HCT116 (cell line): ENCODE measurements around the gene LCE3C. TPM values are rescaled to one million over a fixed set of nuclear protein-coding genes. Genes with fewer than 3 reads are reported as not detected.

Experiments used
- ATAC-seq: fragments of 200-7000 bp; cut with Tn5 transposase; 2 replicates; pipeline ENCODE4 v1.9.1; 2020; ENCODE audit warnings: mild to moderate bottlenecking, moderate library complexity
- BruUV-seq: library from RNA; stranded (reverse); fragments of 400-500 nt; replicated peaks from 2 replicates; lab custom pipeline; 2021; lab: Mats Ljungman, UMichigan
- CTCF ChIA-PET: fragments of 300-600 bp; sonication (Branson Sonifier 250); formaldehyde crosslinking; loops from one replicate; lab custom pipeline; 2021; ENCODE audit warnings: antibody characterized with exemption; lab: Charles Lee
- POLR2A ChIA-PET: fragments of 300-600, 350-600 bp; sonication (Branson Sonifier 250); formaldehyde crosslinking; loops from one replicate; lab custom pipeline; 2021; ENCODE audit warnings: antibody characterized with exemption; lab: Charles Lee
- RAD21 ChIA-PET, 2 experiments: fragments of 300-600 bp; sonication (Branson Sonifier 250); formaldehyde crosslinking; loops; one replicate each; lab custom pipeline; 2023; ENCODE audit warnings: low total read pairs in 2 of 2; ENCODE audit not compliant: uncharacterized antibody in 2 of 2, unreplicated experiment in 2 of 2, low non-redundant PET in 1 of 2; lab: Charles Lee
- DNase-seq: peaks from one replicate; pipeline ENCODE4 v3.0.0-alpha.2; 2010; ENCODE audit warnings: low read depth, low spot score
- H2AFZ ChIP-seq: fragments of 200-600 bp; shearing (Covaris generic), sonication (generic); 2 replicates; pipeline ENCODE4 v1.6.1; 2017; ENCODE audit warnings: low read depth, mixed run types, mixed read lengths, antibody characterized with exemption, low read length; ENCODE audit not compliant: poor library complexity, severe bottlenecking
- H3K27ac ChIP-seq: 2 replicates; pipeline ENCODE4 v1.5.1; 2012; ENCODE audit warnings: low read depth, low read length
- H3K27me3 ChIP-seq: fragments of 200-600 bp; sonication (generic); 2 replicates; pipeline ENCODE4 v1.6.1; 2016; ENCODE audit warnings: mixed run types, low read length, mixed read lengths; ENCODE audit not compliant: insufficient read depth
- H3K36me3 ChIP-seq, 2 experiments: fragments of 200-500 bp in 1 of 2; fragments of 200-600 bp in 1 of 2; sonication (Bioruptor generic) in 1 of 2; sonication (generic) in 1 of 2; 2 replicates each; pipeline versions ENCODE4 v1.5.1 to v1.6.1; 2014 to 2016; ENCODE audit warnings: low read length in 2 of 2, inconsistent platforms in 1 of 2, mixed read lengths in 1 of 2, mixed run types in 1 of 2; ENCODE audit not compliant: insufficient read depth in 2 of 2, control insufficient read depth in 1 of 2
- H3K4me1 ChIP-seq, 2 experiments: fragments of 200-600 bp in 1 of 2; sonication (generic) in 1 of 2; 2 replicates each; pipeline versions ENCODE4 v1.5.1 to v1.6.1; 2012 to 2017; ENCODE audit warnings: low read length in 2 of 2, inconsistent platforms in 1 of 2, mild to moderate bottlenecking in 1 of 2, mixed read lengths in 1 of 2, mixed run types in 1 of 2, moderate library complexity in 1 of 2; ENCODE audit not compliant: insufficient read depth in 2 of 2, control insufficient read depth in 1 of 2
- H3K4me2 ChIP-seq: fragments of 200-600 bp; sonication (generic); 2 replicates; pipeline ENCODE4 v1.6.1; 2017; ENCODE audit warnings: mixed run types, low read length, mixed read lengths
- H3K4me3 ChIP-seq, 2 experiments: fragments of 200-600 bp in 1 of 2; sonication (generic) in 1 of 2; replicated peaks in 1 of 2; 2 replicates each; pipeline ENCODE4 v1.5.1; 2011 to 2016; ENCODE audit warnings: low read length in 2 of 2, control low read depth in 1 of 2, low read depth in 1 of 2, mild to moderate bottlenecking in 1 of 2, mixed read lengths in 1 of 2, mixed run types in 1 of 2
- H3K79me2 ChIP-seq: fragments of 200-600 bp; sonication (generic); 2 replicates; pipeline ENCODE4 v1.6.1; 2017; ENCODE audit warnings: mild to moderate bottlenecking, mixed run types, low read length, moderate library complexity, mixed read lengths; ENCODE audit not compliant: insufficient read depth
- H3K9ac ChIP-seq: fragments of 200-600 bp; sonication (generic); 2 replicates; pipeline ENCODE4 v1.6.1; 2016; ENCODE audit warnings: low read length, mixed read lengths
- H3K9me2 ChIP-seq: fragments of 200-600 bp; sonication (generic), shearing (Covaris generic); 2 replicates; pipeline ENCODE4 v1.6.1; 2017; ENCODE audit warnings: mixed run types, mild to moderate bottlenecking, moderate library complexity; ENCODE audit not compliant: insufficient read depth
- H3K9me3 ChIP-seq, 2 experiments: fragments of 200-500 bp in 1 of 2; fragments of 200-600 bp in 1 of 2; sonication (Bioruptor generic) in 1 of 2; sonication (generic) in 1 of 2; 2 replicates each; pipeline ENCODE4 v1.6.1; 2014 to 2017; ENCODE audit warnings: low read length in 2 of 2, mixed read lengths in 2 of 2, inconsistent platforms in 1 of 2, low read depth in 1 of 2, mild to moderate bottlenecking in 1 of 2, mixed run types in 1 of 2, moderate library complexity in 1 of 2; ENCODE audit not compliant: control insufficient read depth in 1 of 2, insufficient read depth in 1 of 2
- H4K20me1 ChIP-seq: fragments of 200-600 bp; sonication (generic), shearing (Covaris generic); 2 replicates; pipeline ENCODE4 v1.6.1; 2017; ENCODE audit warnings: mixed run types, mild to moderate bottlenecking, moderate library complexity; ENCODE audit not compliant: insufficient read depth
- ATF3 ChIP-seq: IDR thresholded peaks from 2 replicates; pipeline ENCODE4 v1.6.1; 2012
- CEBPB ChIP-seq: IDR thresholded peaks from 2 replicates; pipeline ENCODE4 v1.6.1; 2012; ENCODE audit warnings: low read depth
- CTCF ChIP-seq, 3 experiments: fragments of 200-600 bp in 1 of 3; sonication (generic) in 1 of 3; IDR thresholded peaks in 2 of 3; conservative IDR thresholded peaks in 1 of 3; 2 replicates each; pipeline ENCODE4 v1.5.1; 2012 to 2017; ENCODE audit warnings: low read depth in 2 of 3, low read length in 2 of 3, antibody characterized with exemption in 1 of 3, borderline replicate concordance in 1 of 3, control low read depth in 1 of 3, mild to moderate bottlenecking in 1 of 3, mixed read lengths in 1 of 3, mixed run types in 1 of 3, moderate library complexity in 1 of 3; ENCODE audit not compliant: insufficient read depth in 1 of 3
- EGR1 ChIP-seq: IDR thresholded peaks from 2 replicates; pipeline ENCODE4 v1.6.1; 2012; ENCODE audit warnings: low read depth
- ELF1 ChIP-seq: IDR thresholded peaks from 2 replicates; pipeline ENCODE4 v1.6.1; 2012; ENCODE audit warnings: low read depth, borderline replicate concordance
- EZH2 ChIP-seq: fragments of 200-600 bp; sonication (generic); IDR thresholded peaks from 2 replicates; pipeline ENCODE4 v1.6.1; 2017; ENCODE audit warnings: antibody characterized with exemption, mixed run types
- EZH2phosphoT487 ChIP-seq: fragments of 200-600 bp; IDR thresholded peaks from 2 replicates; pipeline ENCODE4 v1.6.1; 2018; ENCODE audit warnings: antibody characterized with exemption, borderline replicate concordance
- FOSL1 ChIP-seq: IDR thresholded peaks from 2 replicates; pipeline ENCODE4 v1.6.1; 2012; ENCODE audit warnings: low read depth
- JUND ChIP-seq: IDR thresholded peaks from 2 replicates; pipeline ENCODE4 v1.6.1; 2012
- MAX ChIP-seq: IDR thresholded peaks from 2 replicates; pipeline ENCODE4 v1.6.1; 2012
- POLR2A ChIP-seq: IDR thresholded peaks from 2 replicates; pipeline ENCODE4 v1.7.0; 2011; ENCODE audit warnings: borderline replicate concordance; ENCODE audit not compliant: insufficient read depth, insufficient read length; ENCODE audit errors: extremely low read depth
- POLR2AphosphoS5 ChIP-seq: IDR thresholded peaks from 2 replicates; pipeline ENCODE4 v1.6.1; 2011; ENCODE audit warnings: mild to moderate bottlenecking, low read depth, low read length, moderate library complexity
- RAD21 ChIP-seq: IDR thresholded peaks from 2 replicates; pipeline ENCODE4 v1.6.1; 2012; ENCODE audit warnings: low read depth, mild to moderate bottlenecking
- REST ChIP-seq: IDR thresholded peaks from 2 replicates; pipeline ENCODE4 v1.6.1; 2012; ENCODE audit warnings: low read depth
- SRF ChIP-seq: IDR thresholded peaks from 2 replicates; pipeline ENCODE4 v1.6.1; 2012; ENCODE audit warnings: low read depth
- YY1 ChIP-seq: IDR thresholded peaks from 2 replicates; pipeline ENCODE4 v1.6.1; 2011; ENCODE audit warnings: low read length, low read depth, moderate library complexity, mild to moderate bottlenecking; ENCODE audit not compliant: insufficient replicate concordance; ENCODE audit errors: extremely low read depth
- ZBTB33 ChIP-seq: IDR thresholded peaks from 2 replicates; pipeline ENCODE4 v1.6.1; 2011; ENCODE audit warnings: mild to moderate bottlenecking, low read length, moderate library complexity; ENCODE audit not compliant: insufficient replicate concordance; ENCODE audit errors: extremely low read depth
- ZNF274 ChIP-seq: fragments of 200-500 bp; sonication (Bioruptor generic); IDR thresholded peaks from 2 replicates; pipeline ENCODE4 v1.6.1; 2014; ENCODE audit warnings: mild to moderate bottlenecking, low read depth, low read length, inconsistent platforms
- intact Hi-C: fragments of 100-400 bp; cut with micrococcal nuclease; formaldehyde crosslinking; loops from 2 replicates; pipeline ENCODE4 v1.10.0; 2022
- total RNA-seq: library from RNA; stranded (reverse); gene quantifications from one replicate; pipeline ENCODE4 v1.2.1, GENCODE V29; 2021; ENCODE audit not compliant: unreplicated experiment

LCE3C gene
- total RNA-seq, 1 experiment from 2014 or later, result not detected

- no peaks in the 10 kb centered on the region for H3K4me1 ChIP-seq
- intact Hi-C loops, result no loop called here
- no peak for TF ChIP-seq EGR1
- no peak for TF ChIP-seq FOSL1
- no peak for TF ChIP-seq JUND
- no peak for TF ChIP-seq ZNF274
- TF ChIP-seq EZH2, result no peak
- no peak for TF ChIP-seq RAD21
- TF ChIP-seq REST, result no peak
- no peak for TF ChIP-seq ELF1
- no peak for TF ChIP-seq ATF3
- TF ChIP-seq POLR2AphosphoS5, result no peak
- no peak for TF ChIP-seq SRF
- no peak for TF ChIP-seq CTCF (IDR thresholded peaks at IDR 0.05 in 2 of 3, conservative IDR thresholded peaks at IDR 0.05 in 1 of 3; ENCODE audit: borderline replicate concordance in 1 of 3, insufficient read depth in 1 of 3, low read depth in 2 of 3, low read length in 2 of 3)
- TF ChIP-seq MAX, result no peak
- TF ChIP-seq YY1, result no peak
- TF ChIP-seq POLR2A, result no peak
- TF ChIP-seq ZBTB33, result no peak
- TF ChIP-seq CEBPB, result no peak
- TF ChIP-seq EZH2phosphoT487, result no peak
- no peak within 1 kb of the TSS for H3K27ac ChIP-seq
- H3K36me3 ChIP-seq, result no peaks in the 10 kb centered on the region
- H2AFZ ChIP-seq, result no peak within 1 kb of the TSS
- ATAC-seq, result no peak
- peaks cover 5% of the 10 kb centered on the region for H3K27me3 ChIP-seq
- no peaks in the 10 kb centered on the region for H3K79me2 ChIP-seq
- no peak for DNase-seq
- no peak within 1 kb of the TSS for H3K4me2 ChIP-seq
- H4K20me1 ChIP-seq, result no peaks in the 10 kb centered on the region
- no peaks in the 10 kb centered on the region for H3K9me2 ChIP-seq
- ChIA-PET POLR2A (no interaction called here), RAD21 (no interaction called here), CTCF (no interaction called here)
- no peak within 1 kb of the TSS for H3K4me3 ChIP-seq
- no TSS peak for BruUV-seq
- H3K9ac ChIP-seq, result no peak within 1 kb of the TSS
- no peaks in the 10 kb centered on the region for H3K9me3 ChIP-seq
Measured at GRCh38 chr1:152566681-152567080, 33.4 kb upstream of the LCE3C start, which contains the start of gene LCE3E. Gene LCE3E, minus strand, starts transcription at chr1:152566780. Its CDS starts 572 bp downstream, at chr1:152566208.
